Measurements from ENCODE around the gene RUSC2. TPM values are rescaled to one million over a fixed set of nuclear protein-coding genes. Genes with fewer than 3 reads are reported as not detected.

RUSC2 gene, protein sequence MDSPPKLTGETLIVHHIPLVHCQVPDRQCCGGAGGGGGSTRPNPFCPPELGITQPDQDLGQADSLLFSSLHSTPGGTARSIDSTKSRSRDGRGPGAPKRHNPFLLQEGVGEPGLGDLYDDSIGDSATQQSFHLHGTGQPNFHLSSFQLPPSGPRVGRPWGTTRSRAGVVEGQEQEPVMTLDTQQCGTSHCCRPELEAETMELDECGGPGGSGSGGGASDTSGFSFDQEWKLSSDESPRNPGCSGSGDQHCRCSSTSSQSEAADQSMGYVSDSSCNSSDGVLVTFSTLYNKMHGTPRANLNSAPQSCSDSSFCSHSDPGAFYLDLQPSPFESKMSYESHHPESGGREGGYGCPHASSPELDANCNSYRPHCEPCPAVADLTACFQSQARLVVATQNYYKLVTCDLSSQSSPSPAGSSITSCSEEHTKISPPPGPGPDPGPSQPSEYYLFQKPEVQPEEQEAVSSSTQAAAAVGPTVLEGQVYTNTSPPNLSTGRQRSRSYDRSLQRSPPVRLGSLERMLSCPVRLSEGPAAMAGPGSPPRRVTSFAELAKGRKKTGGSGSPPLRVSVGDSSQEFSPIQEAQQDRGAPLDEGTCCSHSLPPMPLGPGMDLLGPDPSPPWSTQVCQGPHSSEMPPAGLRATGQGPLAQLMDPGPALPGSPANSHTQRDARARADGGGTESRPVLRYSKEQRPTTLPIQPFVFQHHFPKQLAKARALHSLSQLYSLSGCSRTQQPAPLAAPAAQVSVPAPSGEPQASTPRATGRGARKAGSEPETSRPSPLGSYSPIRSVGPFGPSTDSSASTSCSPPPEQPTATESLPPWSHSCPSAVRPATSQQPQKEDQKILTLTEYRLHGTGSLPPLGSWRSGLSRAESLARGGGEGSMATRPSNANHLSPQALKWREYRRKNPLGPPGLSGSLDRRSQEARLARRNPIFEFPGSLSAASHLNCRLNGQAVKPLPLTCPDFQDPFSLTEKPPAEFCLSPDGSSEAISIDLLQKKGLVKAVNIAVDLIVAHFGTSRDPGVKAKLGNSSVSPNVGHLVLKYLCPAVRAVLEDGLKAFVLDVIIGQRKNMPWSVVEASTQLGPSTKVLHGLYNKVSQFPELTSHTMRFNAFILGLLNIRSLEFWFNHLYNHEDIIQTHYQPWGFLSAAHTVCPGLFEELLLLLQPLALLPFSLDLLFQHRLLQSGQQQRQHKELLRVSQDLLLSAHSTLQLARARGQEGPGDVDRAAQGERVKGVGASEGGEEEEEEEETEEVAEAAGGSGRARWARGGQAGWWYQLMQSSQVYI (N-terminal part only)
- total RNA-seq (2021) (10.1 and 12.5 TPM in 2 replicates), Bru-seq, nascent RNA (percentile 68 among the genes with signal in this experiment), BruChase-seq, experiment 1, labeled RNA remaining after a 2-hour chase (percentile 69 among the genes with signal in this experiment), BruChase-seq, experiment 2, labeled RNA remaining after a 6-hour chase (percentile 72 among the genes with signal in this experiment)
- long read RNA-seq, partial matches to known transcripts = 6 of 9 reads
- long read RNA-seq, other reads (novel, unspliced or antisense) = 3 of 9 reads

DNA sequence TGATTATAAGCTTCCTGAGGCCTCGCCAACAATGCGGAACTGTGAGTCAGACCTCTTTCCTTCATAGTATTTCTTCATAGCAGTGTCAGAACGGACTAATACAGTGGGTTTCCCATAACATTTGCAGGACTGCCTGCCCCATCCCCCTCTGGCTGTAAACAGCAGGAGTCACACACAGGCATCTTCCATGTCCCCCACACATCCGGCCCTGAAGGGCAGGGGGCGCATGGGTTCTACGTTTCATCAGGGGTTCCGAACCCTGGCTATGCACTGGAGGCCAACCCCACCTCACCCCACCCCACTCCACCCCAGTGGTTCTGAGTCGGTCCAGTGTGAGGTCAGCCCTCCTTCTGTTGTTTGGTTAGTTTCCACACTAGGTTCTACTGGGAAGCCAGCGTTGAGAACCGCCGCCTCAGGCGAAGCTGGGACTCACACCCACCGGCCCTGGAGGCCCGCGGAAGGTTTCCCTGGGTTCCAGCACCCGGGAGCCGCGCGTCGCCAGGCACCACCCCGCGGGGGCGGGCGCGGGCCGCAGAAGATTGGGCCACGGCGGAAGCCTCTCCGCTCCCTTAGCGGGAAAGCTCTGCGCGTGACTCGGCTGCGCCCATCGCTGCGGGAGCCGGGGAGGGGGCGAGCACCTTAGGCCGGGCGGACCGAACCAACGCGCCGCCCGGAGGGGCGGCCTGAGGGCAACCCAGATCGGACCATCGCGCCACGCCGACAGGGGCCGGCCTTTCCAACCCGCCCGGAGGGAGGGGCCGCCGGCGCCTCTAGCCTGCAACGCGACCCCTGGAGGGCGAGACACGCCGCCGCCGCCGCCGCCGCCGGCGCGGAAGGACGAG, at the start of gene RUSC2:
Gene RUSC2, plus strand, starts transcription at position 799 of the 842 bp plus-strand sequence. CDS start 56,411 bp downstream, outside the sequence.
- TF ChIP-seq, protein P1, sequence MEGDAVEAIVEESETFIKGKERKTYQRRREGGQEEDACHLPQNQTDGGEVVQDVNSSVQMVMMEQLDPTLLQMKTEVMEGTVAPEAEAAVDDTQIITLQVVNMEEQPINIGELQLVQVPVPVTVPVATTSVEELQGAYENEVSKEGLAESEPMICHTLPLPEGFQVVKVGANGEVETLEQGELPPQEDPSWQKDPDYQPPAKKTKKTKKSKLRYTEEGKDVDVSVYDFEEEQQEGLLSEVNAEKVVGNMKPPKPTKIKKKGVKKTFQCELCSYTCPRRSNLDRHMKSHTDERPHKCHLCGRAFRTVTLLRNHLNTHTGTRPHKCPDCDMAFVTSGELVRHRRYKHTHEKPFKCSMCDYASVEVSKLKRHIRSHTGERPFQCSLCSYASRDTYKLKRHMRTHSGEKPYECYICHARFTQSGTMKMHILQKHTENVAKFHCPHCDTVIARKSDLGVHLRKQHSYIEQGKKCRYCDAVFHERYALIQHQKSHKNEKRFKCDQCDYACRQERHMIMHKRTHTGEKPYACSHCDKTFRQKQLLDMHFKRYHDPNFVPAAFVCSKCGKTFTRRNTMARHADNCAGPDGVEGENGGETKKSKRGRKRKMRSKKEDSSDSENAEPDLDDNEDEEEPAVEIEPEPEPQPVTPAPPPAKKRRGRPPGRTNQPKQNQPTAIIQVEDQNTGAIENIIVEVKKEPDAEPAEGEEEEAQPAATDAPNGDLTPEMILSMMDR (conservative IDR thresholded peaks at IDR 0.05) = peak; percentile 39; the same call in 1 of the 2 replicates
- no peak for TF ChIP-seq EZH2 (IDR thresholded peaks at IDR 0.05; ENCODE audit: low read depth)
- no peaks in the 10 kb centered on the region for H3K36me3 ChIP-seq (ENCODE audit: low read depth)
- H3F3A ChIP-seq (ENCODE audit: insufficient read depth, low read depth) = peaks cover 36% of the 10 kb centered on the region
- H3K9me3 ChIP-seq (ENCODE audit: insufficient read depth, low read depth) = no peaks in the 10 kb centered on the region
- H3K27me3 ChIP-seq (ENCODE audit: insufficient read depth, low read depth) = no peaks in the 10 kb centered on the region
- peak within 1 kb of the TSS; percentile 84 for H2AFZ ChIP-seq
- intact Hi-C loops (cut with micrococcal nuclease; ENCODE audit: unreplicated experiment) = loop anchor here (1.0 to 10.0 kb wide), 3 partner anchors 29 to 245 kb away; partner anchors contain the start of genes CREB3 and TLN1
- H3K4me1 ChIP-seq (replicated peaks; ENCODE audit: insufficient read depth) = peaks cover 18% of the 10 kb centered on the region
- H3K79me2 ChIP-seq (ENCODE audit: low read depth) = peaks cover 54% of the 10 kb centered on the region
- no TSS peak for BruUV-seq (replicated peaks)
- peak within 1 kb of the TSS; percentile 86 for H3K27ac ChIP-seq
- DNase-seq = peak; percentile 64 to 82
- H3K4me2 ChIP-seq = peak within 1 kb of the TSS; percentile 82
- ChIA-PET CTCF (interaction anchor here (0.5 to 0.7 kb wide), 3 partner anchors 29 to 1261 kb away, joined by 3 read pairs; no protein-coding TSS in a partner anchor), POLR2A (ENCODE audit: unreplicated experiment) (no interaction called here)
- H4K20me1 ChIP-seq (ENCODE audit: insufficient read depth) = no peaks in the 10 kb centered on the region
- H3K9me2 ChIP-seq (ENCODE audit: insufficient read depth) = no peaks in the 10 kb centered on the region
- peak within 1 kb of the TSS; percentile 76 for H3K4me3 ChIP-seq

DNA sequence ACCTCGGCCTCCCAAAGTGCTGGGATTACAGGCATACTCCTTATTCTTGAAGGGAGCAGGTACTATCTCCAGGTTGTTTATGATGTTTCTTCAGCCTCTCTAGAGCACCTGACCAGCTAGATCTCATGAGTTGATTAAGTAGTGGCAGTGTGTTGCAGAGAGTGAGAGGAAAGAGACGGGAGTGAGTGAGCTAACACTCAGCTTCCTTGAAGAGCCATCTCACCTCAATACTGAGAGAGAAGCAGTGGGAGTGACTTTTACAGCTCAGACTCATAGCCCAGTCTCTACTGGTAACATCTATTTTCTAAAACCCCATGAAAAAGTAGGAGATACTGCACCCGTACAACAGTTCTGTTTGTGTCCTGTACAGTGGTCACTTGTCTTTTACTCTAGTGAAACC, 43.9 kb upstream of the RUSC2 start:
- Histone ChIP-seq H2AFZ (no peak overlapping the region), H3F3A (ENCODE audit: insufficient read depth, low read depth) (no peaks in the 10 kb centered on the region), H3K4me3 (no peak overlapping the region), H4K20me1 (ENCODE audit: insufficient read depth) (no peaks in the 10 kb centered on the region), H3K9me2 (ENCODE audit: insufficient read depth) (no peaks in the 10 kb centered on the region), H3K4me1 (replicated peaks; ENCODE audit: insufficient read depth) (no peaks in the 10 kb centered on the region), H3K79me2 (ENCODE audit: low read depth) (no peaks in the 10 kb centered on the region), H3K9me3 (ENCODE audit: insufficient read depth, low read depth) (no peaks in the 10 kb centered on the region), H3K27ac (no peak overlapping the region), H3K27me3 (ENCODE audit: insufficient read depth, low read depth) (peaks cover 23% of the 10 kb centered on the region), H3K36me3 (ENCODE audit: low read depth) (no peaks in the 10 kb centered on the region), H3K4me2 (no peak overlapping the region)
- BruUV-seq (replicated peaks) = no TSS peak
- intact Hi-C loops (cut with micrococcal nuclease; ENCODE audit: unreplicated experiment) = no loop called here
- ChIA-PET POLR2A (ENCODE audit: unreplicated experiment) (no interaction called here), CTCF (no interaction called here)
- DNase-seq = no peak
- no peak for TF ChIP-seq EZH2 (IDR thresholded peaks at IDR 0.05; ENCODE audit: low read depth)
- TF ChIP-seq, protein P1 (conservative IDR thresholded peaks at IDR 0.05) = no peak

Data from PC-9 (cell line).